Nephron (organoid): Measurements from ENCODE around the gene WTIP.

Experiments
- H3K27ac Mint-ChIP-seq, 3 experiments: 2 replicates each; pipeline ENCODE4 v1.8.0; 2020; ENCODE audit warnings: mixed read lengths in 3 of 3, mild to moderate bottlenecking in 2 of 3, moderate library complexity in 1 of 3
- H3K27me3 Mint-ChIP-seq: 2 replicates; pipeline ENCODE4 v1.8.0; 2021; ENCODE audit warnings: low read depth, mild to moderate bottlenecking, moderate library complexity, mixed read lengths
- H3K36me3 Mint-ChIP-seq: 2 replicates; pipeline ENCODE4 v1.8.0; 2020; ENCODE audit warnings: low read depth, mixed read lengths
- H3K4me1 Mint-ChIP-seq: 2 replicates; pipeline ENCODE4 v1.8.0; 2020; ENCODE audit warnings: mixed read lengths
- H3K4me3 Mint-ChIP-seq, 3 experiments: 2 replicates each; pipeline ENCODE4 v1.8.0; 2020; ENCODE audit warnings: mild to moderate bottlenecking in 3 of 3, mixed read lengths in 3 of 3, moderate library complexity in 2 of 3
- H3K9me3 Mint-ChIP-seq: 2 replicates; pipeline ENCODE4 v1.8.0; 2020; ENCODE audit warnings: mixed read lengths
- CTCF ChIP-seq, 3 experiments: fragments of 200-600 bp; sonication (generic); IDR thresholded peaks; one replicate each; pipeline ENCODE4 v1.5.0; 2021; ENCODE audit warnings: antibody characterized with exemption in 3 of 3; ENCODE audit not compliant: unreplicated experiment in 3 of 3

WTIP gene

DNA sequence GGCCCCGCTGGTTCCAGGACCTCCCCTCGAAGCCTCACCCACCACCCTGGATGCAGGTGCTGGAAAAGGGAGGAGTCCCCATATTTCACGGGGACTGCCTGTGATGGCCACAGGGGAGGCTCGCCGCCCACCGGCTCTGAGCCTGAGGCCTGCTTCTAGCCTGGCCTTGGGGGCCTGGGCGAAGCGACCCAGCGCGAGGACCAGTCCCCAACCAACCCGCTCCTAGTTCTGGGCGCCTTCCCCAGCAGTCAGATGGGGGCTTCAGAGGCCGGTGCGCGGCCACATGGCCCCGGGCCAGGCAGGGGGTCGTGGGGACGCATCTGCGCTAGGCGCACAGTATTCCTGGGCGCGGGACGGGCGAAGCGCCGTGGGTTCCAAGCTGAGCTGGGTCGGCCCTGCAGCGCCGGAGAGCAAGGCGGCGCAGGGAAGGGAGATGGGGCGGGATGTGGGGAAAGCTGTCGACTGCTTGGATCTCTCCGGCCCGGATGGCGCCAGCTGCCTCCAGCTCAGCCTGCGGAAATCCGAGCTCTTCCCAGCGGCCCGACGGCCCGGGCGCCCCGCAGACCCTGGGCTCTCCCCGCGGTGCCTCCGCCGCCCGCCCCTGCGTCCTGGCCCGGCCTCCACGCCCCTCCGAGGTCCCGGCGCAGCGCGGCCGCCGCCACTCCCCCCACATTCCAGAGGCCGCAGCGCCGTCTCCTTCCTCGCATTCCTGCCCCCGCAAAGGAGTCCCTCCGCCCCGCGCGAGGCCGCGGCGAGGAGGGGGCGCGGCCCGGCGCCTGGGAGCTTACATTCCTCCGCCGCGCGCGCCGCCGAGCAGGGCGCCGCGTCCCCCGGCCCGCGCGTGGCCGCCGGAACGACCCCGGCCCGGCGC, at the start of gene WTIP:
Gene WTIP (plus strand): TSS at position 788 of the 871 bp plus-strand sequence. CDS start 217 bp downstream, outside the sequence.
- H3K36me3 Mint-ChIP-seq, result peaks cover 14% of the 10 kb centered on the region
- peaks cover 18% of the 10 kb centered on the region for H3K4me1 Mint-ChIP-seq
- peak within 1 kb of the TSS; percentile 91 to 94 (median 92) for H3K4me3 Mint-ChIP-seq
- no peaks in the 10 kb centered on the region for H3K27me3 Mint-ChIP-seq
- no peaks in the 10 kb centered on the region for H3K9me3 Mint-ChIP-seq
- TF ChIP-seq CTCF (IDR thresholded peaks at IDR 0.05; ENCODE audit: unreplicated experiment in 3 of 3), result no peak
- H3K27ac Mint-ChIP-seq, result peak within 1 kb of the TSS; percentile 74 to 95 (median 94)

- no peaks in the 10 kb centered on the region for H3K9me3 Mint-ChIP-seq
- peaks cover 52% of the 10 kb centered on the region for H3K36me3 Mint-ChIP-seq
- H3K27ac Mint-ChIP-seq, result no peak overlapping the region
- peak overlapping the region in 2 of 3 experiments; percentile 17 to 26 for H3K4me3 Mint-ChIP-seq
- H3K27me3 Mint-ChIP-seq, result no peaks in the 10 kb centered on the region
- no peak for TF ChIP-seq CTCF (IDR thresholded peaks at IDR 0.05; ENCODE audit: unreplicated experiment in 3 of 3)
- H3K4me1 Mint-ChIP-seq, result peaks cover 27% of the 10 kb centered on the region
These were observed 48.8 kb upstream of the WTIP start for GRCh38 chr19:34432797-34433196.

- Mint-ChIP-seq H3K36me3 (peaks cover 77% of the 10 kb centered on the region), H3K27me3 (no peaks in the 10 kb centered on the region), H3K9me3 (no peaks in the 10 kb centered on the region), H3K4me1 (peaks cover 4% of the 10 kb centered on the region), H3K27ac (peak overlapping the region in 1 of 3 experiments; percentile 68), H3K4me3 (no peak overlapping the region)
- no peak for TF ChIP-seq CTCF (IDR thresholded peaks at IDR 0.05; ENCODE audit: unreplicated experiment in 3 of 3)
These were observed 44.8 kb upstream of the WTIP start for GRCh38 chr19:34436716-34437115.

GRCh38 chr19:34448191-34448590, 33.4 kb upstream of the WTIP start:
- no peak overlapping the region for H3K27ac Mint-ChIP-seq

GRCh38 chr19:34452723-34453122, 28.8 kb upstream of the WTIP start:
- Mint-ChIP-seq H3K4me3 (no peak overlapping the region), H3K4me1 (peaks cover 5% of the 10 kb centered on the region), H3K27ac (no peak overlapping the region), H3K27me3 (no peaks in the 10 kb centered on the region), H3K9me3 (no peaks in the 10 kb centered on the region), H3K36me3 (peaks cover 66% of the 10 kb centered on the region)
- no peak for TF ChIP-seq CTCF (IDR thresholded peaks at IDR 0.05; ENCODE audit: unreplicated experiment in 3 of 3)

More at GRCh38 chr19:34448191-34448590, 33.4 kb upstream of the WTIP start:
- Mint-ChIP-seq H3K4me3 (no peak overlapping the region), H3K9me3 (no peaks in the 10 kb centered on the region), H3K27me3 (no peaks in the 10 kb centered on the region), H3K4me1 (no peaks in the 10 kb centered on the region), H3K36me3 (peaks cover 79% of the 10 kb centered on the region)
- TF ChIP-seq CTCF (IDR thresholded peaks at IDR 0.05; ENCODE audit: unreplicated experiment in 3 of 3), result no peak
